IMR-90 (cell line): ENCODE data around the gene SPTLC3. TPM values are rescaled to one million over a fixed set of nuclear protein-coding genes. Genes with fewer than 3 reads are reported as not detected.

Experiments
- ATAC-seq: fragments of 200-7000 bp; cut with Tn5 transposase; 2 replicates; pipeline ENCODE4 v1.9.1; 2020; ENCODE audit warnings: low read depth, mild to moderate bottlenecking, moderate library complexity
- BruUV-seq: library from RNA; stranded (reverse); fragments of 400-500 nt; replicated peaks from 2 replicates; lab custom pipeline; 2021; lab: Mats Ljungman, UMichigan
- CTCF ChIA-PET: fragments of 300-600 bp; formaldehyde crosslinking; extraction: SDS; loops from one replicate; lab custom pipeline; 2021; ENCODE audit warnings: antibody characterized with exemption; lab: Yijun Ruan, JAX
- POLR2A ChIA-PET: fragments of 300-600 bp; sonication (Branson Sonifier 250); formaldehyde crosslinking; loops from one replicate; lab custom pipeline; 2022; ENCODE audit warnings: antibody characterized with exemption; ENCODE audit not compliant: unreplicated experiment; lab: Charles Lee
- DNase-seq: peaks from one replicate; pipeline ENCODE4 v3.0.0; 2013
- H2AFZ ChIP-seq: replicated peaks from 2 replicates; pipeline ENCODE3; 2013; ENCODE audit warnings: low read length, mild to moderate bottlenecking; ENCODE audit not compliant: poor library complexity
- H2AK5ac ChIP-seq: 2 replicates; pipeline ENCODE4 v1.6.1; 2013; ENCODE audit warnings: low read depth, low read length, inconsistent platforms
- H2AK9ac ChIP-seq: replicated peaks from 2 replicates; pipeline ENCODE3; 2013; ENCODE audit warnings: mild to moderate bottlenecking, low read depth, low read length, moderate library complexity; ENCODE audit not compliant: poor library complexity
- H2BK120ac ChIP-seq: 2 replicates; pipeline ENCODE4 v1.6.1; 2013; ENCODE audit warnings: low read depth, low read length, inconsistent platforms
- H2BK15ac ChIP-seq: 3 replicates; pipeline ENCODE4 v1.6.1; 2013; ENCODE audit warnings: low read depth, low read length, inconsistent platforms
- H2BK20ac ChIP-seq: 2 replicates; pipeline ENCODE4 v1.6.1; 2013; ENCODE audit warnings: low read depth, mild to moderate bottlenecking, inconsistent platforms, low read length, moderate library complexity
- H2BK5ac ChIP-seq: 2 replicates; pipeline ENCODE4 v1.6.1; 2013; ENCODE audit warnings: mild to moderate bottlenecking, low read depth, low read length, inconsistent platforms; ENCODE audit not compliant: poor library complexity, severe bottlenecking
- H3K14ac ChIP-seq: replicated peaks from 2 replicates; pipeline ENCODE4 v1.6.1; 2013; ENCODE audit warnings: low read depth, low read length, inconsistent platforms
- H3K18ac ChIP-seq: 2 replicates; pipeline ENCODE4 v1.6.1; 2013; ENCODE audit warnings: low read depth, low read length, control low read depth
- H3K23ac ChIP-seq: 2 replicates; pipeline ENCODE4 v1.6.1; 2013; ENCODE audit warnings: low read depth, low read length, inconsistent platforms
- H3K27ac ChIP-seq: 2 replicates; pipeline ENCODE4 v1.5.1; 2013; ENCODE audit warnings: mild to moderate bottlenecking, control low read depth, low read length; ENCODE audit not compliant: insufficient read depth
- H3K27me3 ChIP-seq: 2 replicates; pipeline ENCODE4 v1.6.1; 2013; ENCODE audit warnings: low read length; ENCODE audit not compliant: control insufficient read depth, insufficient read depth
- H3K36me3 ChIP-seq: 2 replicates; pipeline ENCODE4 v1.6.1; 2013; ENCODE audit warnings: low read length, mixed read lengths; ENCODE audit not compliant: control insufficient read depth, insufficient read depth
- H3K4ac ChIP-seq: 2 replicates; pipeline ENCODE4 v1.6.1; 2013; ENCODE audit warnings: low read depth, low read length, inconsistent platforms
- H3K4me1 ChIP-seq: 2 replicates; pipeline ENCODE4 v1.6.1; 2013; ENCODE audit warnings: low read length, mixed read lengths; ENCODE audit not compliant: control insufficient read depth, insufficient read depth
- H3K4me2 ChIP-seq: 2 replicates; pipeline ENCODE4 v1.6.1; 2013; ENCODE audit warnings: low read depth, mild to moderate bottlenecking, control low read depth, low read length, moderate library complexity
- H3K4me3 ChIP-seq: 2 replicates; pipeline ENCODE4 v1.5.1; 2013; ENCODE audit warnings: low read depth, mild to moderate bottlenecking, control low read depth, low read length, moderate library complexity; ENCODE audit not compliant: insufficient read depth
- H3K56ac ChIP-seq: 2 replicates; pipeline ENCODE4 v1.6.1; 2013; ENCODE audit warnings: low read length, inconsistent platforms; ENCODE audit not compliant: insufficient read depth; ENCODE audit errors: extremely low read depth
- H3K79me1 ChIP-seq, 2 experiments: 2 replicates each; pipeline ENCODE4 v1.6.1; 2013; ENCODE audit warnings: low read length in 2 of 2, inconsistent platforms in 1 of 2, low read depth in 1 of 2
- H3K9ac ChIP-seq: 2 replicates; pipeline ENCODE4 v1.6.1; 2013; ENCODE audit warnings: low read depth, low read length, control low read depth
- H3K9me1 ChIP-seq: 2 replicates; pipeline ENCODE4 v1.6.1; 2013; ENCODE audit warnings: low read length, inconsistent platforms; ENCODE audit not compliant: insufficient read depth
- H3K9me3 ChIP-seq: 2 replicates; pipeline ENCODE4 v1.6.1; 2013; ENCODE audit warnings: low read length; ENCODE audit not compliant: control insufficient read depth, insufficient read depth
- H4K20me1 ChIP-seq: 2 replicates; pipeline ENCODE4 v1.6.1; 2013; ENCODE audit warnings: low read length, inconsistent platforms; ENCODE audit not compliant: insufficient read depth
- H4K5ac ChIP-seq: 2 replicates; pipeline ENCODE4 v1.6.1; 2013; ENCODE audit warnings: mild to moderate bottlenecking, low read depth, low read length, control low read depth
- H4K8ac ChIP-seq, 2 experiments: 2 replicates each; pipeline ENCODE4 v1.6.1; 2013; ENCODE audit warnings: low read depth in 2 of 2, low read length in 2 of 2, control low read depth in 1 of 2, inconsistent platforms in 1 of 2
- H4K91ac ChIP-seq: 2 replicates; pipeline ENCODE4 v1.6.1; 2013; ENCODE audit warnings: low read depth, low read length, inconsistent platforms; ENCODE audit not compliant: insufficient read depth
- CEBPB ChIP-seq: IDR thresholded peaks from 2 replicates; pipeline ENCODE4 v1.6.1; 2012; ENCODE audit warnings: low read depth, low read length, improper control_type of control experiment
- MXI1 ChIP-seq: IDR thresholded peaks from 2 replicates; pipeline ENCODE4 v1.6.1; 2012; ENCODE audit warnings: low read depth, mild to moderate bottlenecking, low read length, moderate library complexity, borderline replicate concordance
- POLR2A ChIP-seq: IDR thresholded peaks from 2 replicates; pipeline ENCODE4 v1.6.1; 2012; ENCODE audit warnings: mild to moderate bottlenecking, low read depth, low read length
- WGBS, 2 experiments: methylation state at CpG; one replicate each; pipeline versions ENCODE4 v1.1.5 to v1.1.7; 2013; ENCODE audit warnings: missing lambda C conversion rate in 2 of 2; ENCODE audit not compliant: insufficient read length in 1 of 2; ENCODE audit errors: extremely low coverage in 2 of 2; 5-methylcytosine and 5-hydroxymethylcytosine counted together
- dilution Hi-C: fragments of 300-500 bp; cut with HindIII; formaldehyde crosslinking; loops from one replicate; pipeline ENCODE4 v1.14.3; 2018; ENCODE audit warnings: low sequenced_read_pairs; ENCODE audit not compliant: unreplicated experiment
- in situ Hi-C: fragments of 300-500 bp; cut with MboI; formaldehyde crosslinking; loops from 3 replicates; pipeline ENCODE4 v1.14.3; 2019; ENCODE audit warnings: low sequenced_read_pairs, inconsistent platforms, mixed read lengths
- intact Hi-C: fragments of 100-400 bp; cut with micrococcal nuclease; formaldehyde crosslinking; loops from 2 replicates; pipeline ENCODE4 v1.10.0; 2022
- polyA plus RNA-seq, 3 experiments: library from polyadenylated mRNA; depleted of rRNA; stranded (reverse); fragments of >200 nt; gene quantifications; 2 replicates each; pipeline ENCODE4 v1.2.3, GENCODE V29; 2012; ENCODE audit warnings: low replicate concordance in 1 of 3
- total RNA-seq: library from RNA; depleted of rRNA; stranded (reverse); fragments of >200 nt; gene quantifications from 2 replicates; pipeline ENCODE4 v1.2.3, GENCODE V29; 2012
- TF ChIP-seq, protein P1 (sequence below): fragments of 150-350 bp; IDR thresholded peaks from 2 replicates; pipeline ENCODE4 v1.6.1; 2016; ENCODE audit warnings: low read depth, mild to moderate bottlenecking, low read length, moderate library complexity, borderline replicate concordance

Gene SPTLC3
- total and polyA plus RNA-seq, 2 of the 4 experiments (the other 2 are of a cell fraction): 0.44 to 1.6 TPM

DNA sequence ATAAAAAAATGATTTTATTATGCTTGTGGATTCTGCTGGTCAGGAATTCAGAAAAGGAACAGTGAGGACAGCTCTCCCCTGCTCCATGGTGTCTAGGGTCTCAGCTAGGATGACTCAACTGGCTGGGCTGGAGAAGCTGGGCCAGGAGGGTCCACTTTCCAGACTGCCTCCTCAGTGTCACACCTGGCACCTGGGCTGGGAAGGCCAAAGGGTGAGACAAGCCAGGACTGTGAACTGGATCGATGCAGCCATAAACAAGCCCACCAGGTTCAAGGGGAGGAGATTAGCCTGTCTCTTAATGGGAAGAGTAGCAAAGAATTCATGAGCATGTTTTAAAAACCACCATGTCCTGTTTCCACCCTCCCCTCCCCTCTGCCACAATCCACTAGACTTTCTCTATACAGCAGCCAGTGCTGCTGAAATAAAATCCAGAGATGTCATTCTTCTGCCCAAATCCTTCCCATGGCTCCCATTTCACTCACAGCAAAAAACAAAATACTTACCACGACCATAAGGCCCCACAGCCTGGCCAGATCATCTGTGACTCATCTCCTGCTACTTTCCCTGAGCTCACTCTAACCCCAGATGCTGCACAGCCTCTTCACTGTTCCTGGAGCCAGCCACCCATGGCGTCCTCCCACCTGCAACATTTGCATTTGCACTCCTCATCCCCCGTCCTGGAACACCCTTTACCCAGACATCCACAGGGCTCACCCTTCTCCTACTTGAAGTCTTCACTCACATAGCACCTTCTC, 13.8 kb downstream of the SPTLC3 start:
- no peak overlapping the region for H3K4me3 ChIP-seq
- H3K4me1 ChIP-seq: peaks cover 4% of the 10 kb centered on the region; the same call in 1 of the 2 replicates
- H3K4ac ChIP-seq: no peak overlapping the region
- no peak overlapping the region for H3K18ac ChIP-seq
- peaks cover 2% of the 10 kb centered on the region; the same call in 1 of the 2 replicates for H3K9me3 ChIP-seq
- no peaks in the 10 kb centered on the region for H3K9me1 ChIP-seq
- no peak overlapping the region for H4K5ac ChIP-seq
- no peak overlapping the region for H2BK5ac ChIP-seq
- in situ Hi-C loops (no loop called here), intact Hi-C loops (no loop called here), dilution Hi-C loops (no loop called here)
- no peak for TF ChIP-seq POLR2A
- no peak for TF ChIP-seq MXI1
- TF ChIP-seq, protein P1, sequence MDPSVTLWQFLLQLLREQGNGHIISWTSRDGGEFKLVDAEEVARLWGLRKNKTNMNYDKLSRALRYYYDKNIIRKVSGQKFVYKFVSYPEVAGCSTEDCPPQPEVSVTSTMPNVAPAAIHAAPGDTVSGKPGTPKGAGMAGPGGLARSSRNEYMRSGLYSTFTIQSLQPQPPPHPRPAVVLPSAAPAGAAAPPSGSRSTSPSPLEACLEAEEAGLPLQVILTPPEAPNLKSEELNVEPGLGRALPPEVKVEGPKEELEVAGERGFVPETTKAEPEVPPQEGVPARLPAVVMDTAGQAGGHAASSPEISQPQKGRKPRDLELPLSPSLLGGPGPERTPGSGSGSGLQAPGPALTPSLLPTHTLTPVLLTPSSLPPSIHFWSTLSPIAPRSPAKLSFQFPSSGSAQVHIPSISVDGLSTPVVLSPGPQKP: no peak
- TF ChIP-seq CEBPB: no peak
- H2BK20ac ChIP-seq: no peak overlapping the region
- 0 out of 2 replicates have a peak overlapping the region, but pooled peaks have one; percentile 14 for H2BK120ac ChIP-seq
- no peak overlapping the region for H3K27ac ChIP-seq
- no peaks in the 10 kb centered on the region for H3K27me3 ChIP-seq
- peak; percentile 98 for ATAC-seq
- CTCF ChIA-PET: no interaction called here
- 0 out of 4 replicates have a peak overlapping the region, but pooled peaks of 1 of the 2 experiments have one; percentile 39 for H4K8ac ChIP-seq
- H3K9ac ChIP-seq: no peak overlapping the region
- H4K20me1 ChIP-seq: no peaks in the 10 kb centered on the region
- no peak overlapping the region for H3K4me2 ChIP-seq
- H3K56ac ChIP-seq: no peak overlapping the region
- 0 out of 2 replicates have a peak overlapping the region, but pooled peaks have one; percentile 45 for H2AK5ac ChIP-seq
- H3K79me1 ChIP-seq: no peaks in the 10 kb centered on the region
- peak; percentile 82 for DNase-seq
- no peak overlapping the region for H2BK15ac ChIP-seq
- no peak overlapping the region for H3K23ac ChIP-seq
- peak overlapping the region; percentile 12 for H2AK9ac ChIP-seq
- no peaks in the 10 kb centered on the region for H3K36me3 ChIP-seq
- H3K14ac ChIP-seq: no peak overlapping the region
- H2AFZ ChIP-seq: no peak overlapping the region
- 56% methylated on average over 2 of the region's 4 CpGs; no CpG with 5 or more reads in 1 of the 2 experiments for WGBS, 2 experiments
- POLR2A ChIA-PET: no interaction called here
- H4K91ac ChIP-seq: no peak overlapping the region
- no TSS peak for BruUV-seq
